NK-92 (cell line): Measurements from ENCODE around the gene SMYD3.

Experiments
- DNase-seq: peaks from one replicate; lab custom pipeline; 2025; ENCODE audit not compliant: unreplicated experiment; lab: John Stamatoyannopoulos, UW

SMYD3 gene

DNA sequence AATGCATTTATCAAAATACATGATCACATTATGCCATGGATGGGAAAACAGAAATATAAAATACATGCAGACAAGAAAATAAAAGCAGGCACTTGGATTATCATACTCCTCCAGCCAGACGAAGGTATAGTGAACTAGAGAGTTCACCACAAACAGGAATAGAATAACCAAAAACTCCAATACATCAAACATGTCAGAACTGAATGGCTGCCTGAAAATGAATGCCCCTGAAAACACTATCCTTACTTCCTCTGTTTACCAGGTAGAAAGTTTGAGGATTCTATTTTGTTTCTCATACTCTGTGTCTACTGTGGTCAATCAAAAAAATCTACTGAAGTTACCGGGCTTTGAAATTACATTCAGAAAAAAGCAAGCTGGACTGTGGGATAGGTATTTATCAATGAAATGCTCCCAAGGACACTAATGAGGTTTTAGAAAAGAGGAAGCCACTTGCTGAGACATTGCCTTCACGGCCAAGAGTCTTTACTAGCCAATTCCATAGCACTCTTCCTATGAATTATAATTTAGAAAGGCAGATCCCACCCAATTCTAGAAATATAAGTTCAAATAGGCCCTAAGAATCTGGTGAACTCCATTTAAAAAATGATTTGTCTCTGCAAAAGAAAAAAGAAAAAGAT lies 197.7 kb downstream of the SMYD3 start:
- DNase-seq = no peak

DNA sequence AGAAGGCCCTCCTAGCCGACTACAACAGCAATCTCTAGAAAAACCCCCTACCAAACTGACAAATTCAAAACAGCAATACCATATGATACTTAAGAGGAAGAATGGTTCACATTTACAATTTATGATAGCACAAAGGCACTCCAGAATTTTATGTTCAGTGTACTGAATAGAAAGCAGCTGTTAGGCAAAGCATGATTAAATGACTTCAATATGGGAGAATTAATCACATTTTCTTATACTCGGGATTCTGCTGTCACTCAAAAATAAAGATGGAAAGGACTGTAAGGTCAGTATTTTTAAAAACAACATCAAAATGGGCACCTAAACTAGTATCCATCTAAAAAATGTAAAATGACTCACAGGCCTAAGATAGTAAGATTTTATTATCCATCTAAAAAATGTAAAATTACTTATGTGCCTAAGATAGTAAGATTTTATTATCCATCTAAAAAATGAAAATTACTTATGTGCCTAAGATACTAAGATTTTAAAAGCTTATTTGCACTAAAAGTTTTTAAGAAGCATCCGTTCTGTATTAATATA lies 198.5 kb downstream of the SMYD3 start:
- DNase-seq = no peak

DNA sequence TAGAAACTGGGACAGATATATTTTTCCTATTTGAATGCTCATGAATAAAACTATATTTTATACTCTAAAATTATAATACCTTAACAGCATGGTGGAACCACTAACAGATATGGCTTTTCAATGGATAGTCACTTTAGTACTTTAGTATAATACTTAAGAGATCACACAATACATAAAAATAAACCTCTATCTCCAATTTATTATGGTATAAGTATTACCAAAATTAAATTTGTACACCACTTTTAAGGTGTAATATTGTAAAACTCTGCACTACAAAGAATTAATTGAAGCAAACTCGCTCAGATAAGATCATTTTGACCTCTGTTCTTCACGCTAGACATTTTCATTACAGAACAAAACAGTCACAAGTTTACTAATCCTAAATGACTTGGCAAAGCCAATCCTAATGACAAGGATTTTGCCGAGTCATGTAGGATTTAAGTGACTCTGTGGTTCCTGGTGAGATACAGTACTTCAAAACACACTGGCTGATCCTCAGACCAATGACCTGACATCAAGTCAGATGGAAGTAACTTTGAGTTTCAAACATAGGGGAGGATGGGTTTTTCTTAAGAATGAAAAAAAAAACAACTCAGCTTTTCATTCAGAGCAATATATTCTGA lies 200.6 kb downstream of the SMYD3 start:
- no peak for DNase-seq

DNA sequence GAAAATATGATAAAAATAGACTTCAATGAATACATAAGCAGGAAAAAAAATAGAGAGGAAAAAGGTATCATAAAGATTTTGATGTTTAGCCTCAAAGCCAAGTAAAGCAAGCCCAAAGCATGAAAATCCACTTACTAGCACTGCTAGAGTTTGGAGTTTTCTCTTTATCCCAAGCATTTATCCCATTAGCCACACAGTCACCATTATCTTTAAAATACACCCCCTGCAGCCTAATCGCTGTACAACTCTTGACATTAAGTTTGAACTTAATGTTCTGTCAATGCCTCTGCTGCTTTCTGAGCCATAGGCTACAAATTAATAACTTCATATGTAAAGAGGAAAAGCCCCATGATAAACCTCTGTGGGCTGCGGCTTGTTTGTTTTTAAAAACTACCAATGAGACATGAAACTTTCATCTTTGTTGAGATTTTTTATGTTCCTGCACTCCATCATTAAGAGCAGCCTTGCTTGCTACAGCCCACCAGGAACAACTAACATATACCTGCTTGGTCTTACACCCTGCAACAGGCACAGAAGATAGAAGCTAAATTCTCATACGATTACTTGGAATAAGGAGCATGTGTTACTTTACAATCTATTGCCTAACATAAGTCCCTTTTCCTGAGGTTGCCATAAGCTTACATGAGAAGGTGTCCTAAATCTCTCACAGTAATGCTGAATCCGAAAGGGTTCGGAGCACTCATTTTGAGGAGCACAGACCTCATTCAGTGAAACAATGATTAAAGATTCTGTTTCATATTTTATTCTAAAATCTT lies 202.4 kb downstream of the SMYD3 start:
- DNase-seq = no peak

DNA sequence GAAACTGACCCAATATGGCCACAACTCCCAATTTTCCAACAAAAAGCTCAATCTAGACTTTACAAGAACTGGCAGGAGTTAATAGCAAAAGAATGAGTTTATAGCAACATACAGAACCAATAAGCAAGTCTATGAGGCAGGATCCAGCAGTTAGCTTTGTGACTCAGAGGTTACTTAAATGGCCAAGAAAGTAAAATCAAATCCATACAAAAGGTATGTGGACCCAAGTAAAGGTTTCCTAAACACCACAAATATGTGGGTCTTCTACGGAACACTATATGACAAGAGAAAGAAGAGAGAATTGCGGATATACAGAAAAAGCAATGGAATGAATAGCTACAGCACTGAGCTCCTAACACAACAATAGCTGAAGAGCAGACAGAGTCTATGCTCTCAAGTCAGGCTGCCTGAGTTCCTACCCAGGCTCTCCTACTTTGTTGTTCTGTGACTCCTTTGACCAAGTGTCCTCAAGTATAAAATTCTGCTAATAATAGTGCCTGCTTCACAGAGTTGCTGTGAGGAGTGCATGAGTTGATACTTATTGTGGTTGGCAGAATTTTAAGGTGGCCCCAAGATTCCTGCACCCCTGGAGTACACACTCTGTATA lies 204.3 kb downstream of the SMYD3 start:
- no peak for DNase-seq

DNA sequence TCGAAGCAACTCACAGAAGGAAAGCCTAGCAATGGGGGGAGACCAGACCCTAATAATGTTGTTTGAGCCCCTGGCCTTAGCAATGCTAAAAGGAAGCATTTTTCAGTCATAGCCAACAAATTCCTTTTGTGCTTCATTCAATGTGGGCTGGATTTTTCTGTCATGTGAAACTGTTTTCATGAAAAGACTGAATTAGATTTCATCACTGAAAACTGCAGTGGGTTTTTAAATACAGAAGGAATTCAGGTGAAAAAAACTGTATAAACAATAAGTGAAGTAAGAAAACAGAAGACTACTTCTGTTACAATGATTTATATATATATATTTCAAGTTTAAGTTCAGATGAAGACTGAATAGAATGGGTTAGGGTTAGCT lies 204.8 kb downstream of the SMYD3 start:
- DNase-seq = no peak

DNA sequence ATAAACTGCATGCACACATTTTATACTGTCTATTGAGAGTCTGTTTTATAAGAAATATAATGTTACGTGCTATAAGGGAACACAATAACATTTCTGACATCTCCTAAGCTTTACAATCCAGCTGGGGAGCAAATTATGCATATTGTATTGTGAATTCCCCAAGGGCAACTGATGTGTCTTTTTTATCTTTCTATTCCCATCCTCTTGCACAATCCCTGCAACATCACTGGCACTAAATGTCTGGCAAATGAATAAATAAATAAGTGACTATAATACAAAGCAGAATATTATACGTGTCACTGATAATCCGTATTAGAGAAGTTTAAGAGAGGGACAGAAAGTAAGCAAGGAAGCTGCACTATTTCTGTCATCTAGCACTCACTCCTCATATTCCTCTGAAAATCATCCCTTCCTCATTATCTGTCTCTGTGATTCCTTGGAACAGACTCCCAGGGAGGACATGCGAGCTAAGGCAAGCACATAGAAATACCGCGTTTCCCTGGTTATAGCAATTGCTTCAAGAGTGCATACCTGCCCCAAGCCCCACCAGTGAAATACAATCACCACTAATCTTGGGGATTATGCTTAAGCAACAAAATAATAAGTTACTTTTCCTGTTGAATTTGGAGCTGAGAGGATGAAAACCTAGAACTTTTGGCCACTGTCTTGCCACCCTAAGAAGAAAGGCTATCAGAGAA lies 205.4 kb downstream of the SMYD3 start:
- no peak for DNase-seq

DNA sequence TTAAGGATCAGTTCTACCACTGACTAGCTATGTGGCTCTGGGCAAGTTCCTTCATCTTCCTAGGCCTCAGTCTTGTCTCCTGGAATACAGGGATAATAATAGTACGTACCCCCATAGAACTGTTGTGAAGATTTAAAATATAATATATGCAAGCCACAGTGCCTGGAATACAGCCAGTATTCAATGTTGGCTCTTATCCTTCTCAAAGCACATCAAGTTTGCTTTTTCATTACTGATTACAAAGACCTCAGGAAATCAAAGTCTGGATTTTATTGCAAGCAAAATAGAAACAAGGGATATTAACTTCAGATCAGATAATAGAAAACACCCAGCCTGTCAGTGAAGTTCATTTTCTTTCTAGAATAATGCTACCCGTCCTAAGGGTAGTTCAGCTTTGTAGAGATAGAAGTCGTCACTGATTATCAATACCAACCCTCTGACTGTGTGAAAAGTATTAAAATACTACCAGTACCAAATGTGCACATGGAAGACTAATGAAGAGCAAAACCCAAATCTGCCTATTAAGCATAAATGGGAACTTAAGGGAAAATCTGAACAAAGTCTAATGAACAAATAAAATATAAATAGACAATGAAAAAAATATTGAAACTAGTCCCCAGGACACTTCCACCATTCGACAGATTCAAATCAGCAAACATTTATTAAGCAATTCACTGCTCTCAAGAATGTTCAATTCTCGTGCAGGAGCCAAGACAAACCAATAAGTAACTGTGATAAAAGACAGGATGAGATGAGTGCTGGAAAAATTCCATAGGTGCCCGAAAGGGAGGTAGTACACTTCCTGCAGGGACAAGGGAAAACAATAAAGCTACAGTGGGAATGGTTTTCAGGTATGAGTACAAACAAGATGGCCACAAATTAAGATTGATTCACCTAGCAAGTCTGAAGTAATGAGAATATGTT lies 206.2 kb downstream of the SMYD3 start:
- DNase-seq = no peak

DNA sequence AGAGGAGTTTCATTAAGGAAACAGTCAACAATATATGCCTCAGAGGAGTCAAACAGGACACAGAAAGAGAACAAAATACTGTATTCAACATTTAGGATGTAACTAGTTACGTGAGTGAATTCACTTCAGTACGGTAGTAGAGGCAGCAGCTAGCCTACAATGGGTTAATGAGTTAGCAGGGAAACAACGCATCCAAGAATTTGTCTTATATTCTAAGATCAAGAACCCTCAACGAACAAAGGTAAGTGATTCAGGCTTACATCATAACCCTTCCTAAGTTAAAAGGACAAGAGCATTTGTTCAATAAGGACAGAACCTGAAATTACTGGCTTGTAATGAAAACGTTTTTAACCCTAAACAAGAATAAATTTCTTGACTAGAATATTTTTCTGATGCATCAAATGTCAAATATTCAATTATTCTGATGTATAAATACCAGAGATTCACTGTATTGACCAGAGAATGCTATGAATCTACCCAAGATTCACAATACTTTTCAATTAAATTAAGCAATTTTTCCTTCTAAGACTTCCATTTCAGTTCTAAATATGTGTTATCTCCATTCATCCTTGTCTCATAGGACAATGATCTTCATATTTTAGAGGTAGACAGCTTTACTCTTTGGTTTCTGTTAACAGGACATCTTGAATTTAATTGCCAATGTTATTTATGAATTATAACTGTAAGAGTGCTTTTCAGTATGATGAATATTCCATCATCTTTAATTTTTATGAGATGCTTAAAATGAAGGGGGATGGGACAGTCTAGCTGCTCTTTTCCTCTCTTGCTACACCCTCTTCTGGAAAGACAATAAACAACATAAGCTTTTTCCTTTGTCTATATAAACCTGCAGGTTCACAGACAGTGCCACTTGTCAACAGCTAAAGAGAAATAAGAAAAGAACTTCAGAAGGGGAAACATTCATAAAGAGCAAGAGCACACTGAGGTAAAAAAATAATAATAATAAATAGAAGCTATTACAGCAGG lies 209.5 kb downstream of the SMYD3 start:
- no peak for DNase-seq

DNA sequence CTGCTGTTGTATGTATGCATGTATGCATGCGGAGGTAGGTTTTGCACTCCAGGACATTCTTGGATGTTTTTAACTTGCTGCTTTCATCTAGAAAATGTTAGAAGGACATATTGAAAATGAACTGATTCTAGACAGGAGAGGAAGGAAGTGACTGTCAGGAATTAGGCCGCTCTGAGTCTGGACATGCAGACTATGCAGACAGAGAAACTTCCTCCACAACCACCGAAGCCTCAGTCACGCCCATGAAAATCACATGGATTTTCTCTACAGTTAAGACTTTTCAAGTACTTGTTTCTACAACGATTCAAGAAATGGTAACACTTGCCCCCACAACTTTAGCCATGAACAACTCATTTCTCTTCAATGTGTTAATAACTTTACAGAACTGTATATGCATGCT lies 211.1 kb downstream of the SMYD3 start:
- no peak for DNase-seq

DNA sequence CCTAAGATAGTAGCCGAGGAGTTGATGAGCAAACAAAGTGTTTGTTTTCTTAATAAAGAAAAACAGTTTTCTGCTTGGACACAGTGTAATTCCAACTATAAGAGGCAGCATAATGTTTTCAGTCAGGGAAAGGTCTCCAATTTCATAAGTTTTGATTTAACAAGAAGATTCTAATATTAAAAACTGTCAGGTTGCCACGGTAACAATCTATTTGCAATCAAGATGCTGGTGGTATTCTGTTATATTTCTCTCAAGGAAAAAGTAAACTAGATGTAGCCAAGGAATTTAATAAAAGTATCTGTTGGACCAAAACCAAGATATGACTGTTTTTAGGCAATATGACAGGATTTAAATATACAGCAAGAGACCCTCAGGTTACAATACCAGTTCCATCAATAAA lies 211.7 kb downstream of the SMYD3 start:
- no peak for DNase-seq

DNA sequence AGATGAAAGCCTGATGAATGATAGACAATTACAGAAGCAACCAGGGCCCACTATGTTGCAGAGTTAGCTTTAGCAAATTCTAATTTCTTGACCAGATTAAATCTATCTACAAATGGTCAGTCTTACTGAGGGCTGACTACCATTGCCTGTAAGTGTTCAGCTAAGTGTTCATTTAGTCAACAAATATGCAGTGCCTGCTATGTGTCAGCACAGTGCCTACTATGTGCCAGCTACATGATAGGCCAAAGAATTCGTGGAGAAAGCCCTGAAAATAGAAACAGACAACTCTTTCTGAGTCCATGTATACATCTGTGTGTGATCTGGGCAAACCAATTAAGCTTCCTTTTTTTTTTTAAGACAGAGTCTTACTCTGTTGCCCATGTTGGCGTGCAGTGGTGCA lies 212.8 kb downstream of the SMYD3 start:
- no peak for DNase-seq

DNA sequence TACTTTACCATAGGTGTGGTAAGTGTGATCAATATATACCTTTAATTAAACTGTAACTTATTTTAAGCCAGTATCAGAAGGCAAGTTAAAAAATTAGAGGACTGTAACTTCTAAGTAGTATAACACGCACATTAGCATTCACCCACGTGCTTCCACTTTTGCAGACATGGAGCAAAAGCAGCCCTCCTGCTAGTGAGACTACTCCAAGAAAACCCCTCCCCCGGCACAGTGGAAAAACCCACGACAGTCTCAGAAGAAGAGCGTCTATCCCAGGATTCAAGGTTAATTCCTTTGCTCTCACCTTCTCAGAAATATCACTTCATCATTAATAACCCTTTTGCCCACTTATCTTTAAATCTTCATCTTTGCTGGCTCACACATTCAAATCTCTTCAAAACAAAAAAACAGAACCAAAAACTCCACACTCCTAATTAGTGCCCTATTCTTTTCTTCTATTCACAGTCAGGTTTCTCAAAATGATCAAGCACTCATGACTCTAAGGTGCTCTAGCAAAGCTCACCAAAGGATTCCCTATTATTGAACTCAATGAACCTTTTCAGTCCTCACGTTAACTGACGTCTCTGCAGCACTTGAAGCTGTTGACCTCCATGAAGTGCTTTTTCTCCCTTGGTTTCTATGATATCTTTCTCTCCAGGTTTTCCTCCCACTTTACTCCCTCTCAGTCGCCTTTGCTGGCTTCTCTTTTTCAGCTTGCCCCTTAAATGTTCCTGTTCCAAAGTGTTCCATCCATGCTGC lies 213.5 kb downstream of the SMYD3 start:
- DNase-seq = no peak

DNA sequence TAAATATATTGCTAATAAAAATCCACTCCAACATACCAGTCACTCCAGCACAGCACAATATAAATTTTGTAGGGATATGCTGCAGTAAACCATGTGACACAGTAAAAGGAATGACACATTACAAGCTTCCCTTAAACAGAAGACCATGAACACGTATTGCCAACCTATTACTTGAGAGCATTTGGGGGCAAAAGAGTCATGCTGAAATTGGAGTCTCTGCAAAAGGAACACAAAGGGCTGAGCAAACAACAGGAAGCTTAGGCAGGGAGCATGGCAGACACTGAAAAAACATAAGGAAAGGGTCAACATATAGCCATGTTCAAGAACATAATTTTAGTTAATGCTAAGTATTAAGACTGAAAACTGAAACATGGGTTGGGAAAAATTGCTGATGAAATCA lies 214.5 kb downstream of the SMYD3 start:
- no peak for DNase-seq

DNA sequence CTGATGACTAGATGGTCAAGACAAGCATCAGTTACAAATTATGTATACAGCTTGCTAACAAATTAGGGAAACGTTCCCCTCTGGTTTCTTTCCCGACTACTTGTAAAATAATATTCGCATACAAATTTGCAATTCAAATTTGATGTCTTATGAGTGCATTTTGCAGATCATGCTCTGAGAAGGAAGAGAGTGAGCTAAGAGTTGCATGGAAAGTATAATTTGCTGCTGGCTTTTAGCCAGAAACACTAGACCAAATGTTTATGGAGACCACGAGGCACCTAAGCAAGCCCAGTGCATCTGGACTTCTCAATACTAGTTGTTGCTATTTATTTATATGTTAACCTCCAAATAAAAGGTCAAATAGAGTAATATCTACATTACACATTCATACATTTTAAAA lies 216.0 kb downstream of the SMYD3 start:
- DNase-seq = no peak

DNA sequence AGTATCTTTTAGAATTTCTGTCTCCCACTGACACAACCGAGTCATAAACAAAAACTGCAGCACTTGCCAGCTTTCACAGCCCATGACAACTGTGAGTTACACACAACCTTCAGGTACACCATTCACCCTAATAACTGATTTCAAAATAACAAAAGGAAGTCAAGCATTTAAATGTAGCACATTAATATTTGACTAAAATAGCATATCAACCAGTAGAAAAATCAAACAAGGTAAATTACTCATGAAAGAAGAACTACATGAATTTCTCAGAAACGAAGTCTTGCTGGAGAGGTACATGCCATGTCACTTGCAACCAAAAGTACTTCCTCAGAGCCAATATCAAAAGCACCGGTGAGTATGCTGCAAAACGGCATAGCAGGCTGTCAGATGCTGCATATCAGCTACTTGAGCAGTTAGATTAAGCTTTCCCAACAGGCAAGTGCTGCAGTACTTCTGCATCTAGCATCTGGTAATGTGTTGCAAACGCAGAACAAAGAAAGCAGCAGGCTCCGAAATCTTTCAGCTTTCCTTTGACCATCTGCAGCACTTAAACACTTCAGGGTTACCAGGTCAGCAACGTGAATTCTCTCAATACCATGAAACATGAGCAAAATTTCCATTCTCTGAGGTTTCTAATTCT lies 223.2 kb downstream of the SMYD3 start:
- no peak for DNase-seq

DNA sequence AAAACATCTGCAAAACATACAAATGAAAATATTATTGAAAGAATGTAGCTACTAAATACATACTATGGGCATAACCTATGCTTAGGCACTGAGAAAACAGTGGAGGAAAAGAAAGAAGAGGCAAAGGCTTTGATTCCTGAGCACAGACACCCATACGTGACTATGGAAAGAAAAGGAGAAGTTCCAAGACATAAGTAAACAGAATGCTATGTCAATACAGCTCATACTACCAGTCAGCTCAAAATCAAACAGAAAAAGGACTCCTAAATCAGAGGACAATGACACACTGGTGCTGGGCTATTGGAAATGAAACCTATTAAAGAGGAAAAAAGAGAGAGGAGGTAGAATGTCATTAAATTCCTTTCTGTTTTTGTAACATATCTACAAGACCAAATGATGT lies 225.4 kb downstream of the SMYD3 start:
- no peak for DNase-seq

DNA sequence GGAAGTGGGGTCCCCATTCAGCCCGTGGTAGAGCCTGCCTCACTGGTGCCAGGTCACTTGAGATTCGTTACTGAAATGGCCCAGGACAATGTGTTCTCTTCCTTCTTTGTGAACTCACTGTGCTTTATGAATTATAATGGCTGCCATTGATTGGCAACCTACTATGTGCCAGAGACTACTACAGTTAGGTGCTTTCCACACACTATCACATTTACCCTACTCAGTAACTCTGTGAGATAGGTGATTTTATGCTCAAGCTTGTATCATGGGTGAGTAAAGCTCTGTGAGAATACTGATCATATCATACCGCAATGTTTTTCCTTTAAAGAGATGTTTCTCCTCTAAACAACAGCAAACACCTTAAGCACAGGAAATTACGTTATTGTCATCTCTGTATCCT lies 225.9 kb downstream of the SMYD3 start:
- no peak for DNase-seq
